Astrocyte (in vitro differentiated cells and primary cell): ENCODE results near the gene RANBP10. TPM values are rescaled to one million over a fixed set of nuclear protein-coding genes. Genes with fewer than 3 reads are reported as not detected.
A peak's percentile ranks its signal among the peaks of the same experiment; 100 is the strongest.

Experiments used
- DNase-seq: peaks from one replicate; pipeline ENCODE4 v3.0.0-alpha.2; 2010; ENCODE audit warnings: low read depth
- FAIRE-seq: peaks from 2 replicates; lab custom pipeline; 2011; peaks lifted over from hg19 to GRCh38; lab: Jason Lieb, UNC
- H2AFZ ChIP-seq: 2 replicates; pipeline ENCODE4 v1.6.0; 2012; ENCODE audit warnings: low read depth, low read length, inconsistent platforms
- H3K27ac ChIP-seq: 2 replicates; pipeline ENCODE4 v1.5.1; 2011; ENCODE audit warnings: low read depth, low read length, inconsistent platforms
- H3K27me3 ChIP-seq: 2 replicates; pipeline ENCODE4 v1.6.0; 2011; ENCODE audit warnings: low read length, inconsistent platforms; ENCODE audit not compliant: insufficient read depth
- H3K36me3 ChIP-seq: 2 replicates; pipeline ENCODE4 v1.5.1; 2011; ENCODE audit warnings: low read length, inconsistent platforms; ENCODE audit not compliant: insufficient read depth
- H3K4me1 ChIP-seq: 2 replicates; pipeline ENCODE4 v1.5.1; 2011; ENCODE audit warnings: low read length, inconsistent platforms; ENCODE audit not compliant: insufficient read depth
- H3K4me2 ChIP-seq: 2 replicates; pipeline ENCODE4 v1.6.0; 2012; ENCODE audit warnings: low read length, inconsistent platforms
- H3K4me3 ChIP-seq: 2 replicates; pipeline ENCODE4 v1.5.1; 2011; ENCODE audit warnings: low read depth, mild to moderate bottlenecking, low read length, inconsistent platforms; ENCODE audit not compliant: insufficient read depth
- H3K79me2 ChIP-seq: 2 replicates; pipeline ENCODE4 v1.6.0; 2012; ENCODE audit warnings: mild to moderate bottlenecking, low read length, inconsistent platforms; ENCODE audit not compliant: insufficient read depth
- H3K9ac ChIP-seq: 2 replicates; pipeline ENCODE4 v1.6.0; 2012; ENCODE audit warnings: mild to moderate bottlenecking, low read length, inconsistent platforms
- H3K9me3 ChIP-seq: 2 replicates; pipeline ENCODE4 v1.5.1; 2012; ENCODE audit warnings: low read depth, mild to moderate bottlenecking, low read length, inconsistent platforms; ENCODE audit not compliant: insufficient read depth
- H4K20me1 ChIP-seq: 2 replicates; pipeline ENCODE4 v1.6.0; 2012; ENCODE audit warnings: low read length, inconsistent platforms; ENCODE audit not compliant: insufficient read depth
- H3K27ac Mint-ChIP-seq: one replicate; pipeline ENCODE4 v1.8.0; 2021; ENCODE audit warnings: mild to moderate bottlenecking, mixed read lengths; ENCODE audit not compliant: unreplicated experiment
- H3K27me3 Mint-ChIP-seq: one replicate; pipeline ENCODE4 v1.8.0; 2021; ENCODE audit warnings: low read depth, mixed read lengths; ENCODE audit not compliant: unreplicated experiment
- H3K36me3 Mint-ChIP-seq: one replicate; pipeline ENCODE4 v1.8.0; 2021; ENCODE audit warnings: low read depth, mixed read lengths; ENCODE audit not compliant: unreplicated experiment
- H3K4me1 Mint-ChIP-seq: one replicate; pipeline ENCODE4 v1.8.0; 2021; ENCODE audit warnings: low read depth, mixed read lengths; ENCODE audit not compliant: unreplicated experiment
- H3K4me3 Mint-ChIP-seq: one replicate; pipeline ENCODE4 v1.8.0; 2021; ENCODE audit warnings: mild to moderate bottlenecking, moderate library complexity, mixed read lengths; ENCODE audit not compliant: unreplicated experiment
- H3K9me3 Mint-ChIP-seq: one replicate; pipeline ENCODE4 v1.8.0; 2021; ENCODE audit warnings: mild to moderate bottlenecking, mixed read lengths; ENCODE audit not compliant: unreplicated experiment
- CTCF ChIP-seq: IDR thresholded peaks from 2 replicates; pipeline ENCODE4 v1.5.1; 2011; ENCODE audit warnings: low read depth, mild to moderate bottlenecking, inconsistent platforms, low read length, moderate library complexity; ENCODE audit not compliant: insufficient read depth
- EZH2 ChIP-seq: IDR thresholded peaks from 2 replicates; pipeline ENCODE4 v1.6.1; 2012; ENCODE audit warnings: mild to moderate bottlenecking, low read length, inconsistent platforms; ENCODE audit not compliant: insufficient read depth
- total RNA-seq: library from RNA; stranded (reverse); gene quantifications from 2 replicates; pipeline ENCODE4 v1.2.1, GENCODE V29; 2021

The RANBP10 gene
- total RNA-seq, 1 donor from 2014 or later: 14.2 TPM

DNA sequence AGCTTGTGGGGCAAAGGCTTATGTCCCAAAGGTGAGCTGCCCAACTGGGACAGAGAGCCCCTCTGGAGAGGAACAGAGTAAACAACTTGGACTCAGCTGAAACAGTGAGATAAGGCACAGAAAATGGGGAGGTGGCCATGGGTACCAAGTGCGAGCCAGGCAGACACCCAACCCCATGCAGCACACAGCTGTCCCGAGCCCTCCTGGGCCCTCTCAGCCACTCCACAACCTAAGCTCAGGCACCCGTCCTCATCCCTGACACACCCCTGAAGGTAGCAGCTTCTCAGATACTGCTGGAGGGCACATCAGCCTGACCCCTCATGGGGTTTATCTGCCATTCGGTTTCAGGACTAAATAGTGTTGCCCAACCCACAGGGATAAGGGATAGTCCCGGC is 82.5 kb downstream of the RANBP10 start:
- Histone ChIP-seq H3K27ac (peak overlapping the region; percentile 58), H3K4me1 (peaks cover 16% of the 10 kb centered on the region), H3K4me3 (no peak overlapping the region), H4K20me1 (no peaks in the 10 kb centered on the region), H3K27me3 (no peaks in the 10 kb centered on the region), H2AFZ (no peak overlapping the region), H3K79me2 (peaks cover 2% of the 10 kb centered on the region), H3K36me3 (peaks cover 4% of the 10 kb centered on the region), H3K4me2 (no peak overlapping the region), H3K9ac (no peak overlapping the region), H3K9me3 (no peaks in the 10 kb centered on the region)
- H3K36me3 Mint-ChIP-seq: peaks cover 25% of the 10 kb centered on the region
- H3K4me1 Mint-ChIP-seq: peaks cover 9% of the 10 kb centered on the region
- no peak overlapping the region for H3K4me3 Mint-ChIP-seq
- TF ChIP-seq EZH2 (no peak), CTCF (no peak)
- no peak overlapping the region for H3K27ac Mint-ChIP-seq
- no peaks in the 10 kb centered on the region for H3K27me3 Mint-ChIP-seq
- DNase-seq: no peak
- no peak for FAIRE-seq
- peaks cover under 1% of the 10 kb centered on the region for H3K9me3 Mint-ChIP-seq

- no peak for TF ChIP-seq CTCF
- TF ChIP-seq EZH2: no peak
- H3K27me3 Mint-ChIP-seq: no peaks in the 10 kb centered on the region
- H3K79me2 ChIP-seq: peaks cover 8% of the 10 kb centered on the region
- FAIRE-seq (no peak), DNase-seq (peak; percentile 78)
- H3K4me3 ChIP-seq: no peak overlapping the region
- peak overlapping the region; percentile 81 for H3K27ac Mint-ChIP-seq
- H3K36me3 Mint-ChIP-seq: peaks cover 25% of the 10 kb centered on the region
- no peak overlapping the region for H2AFZ ChIP-seq
- H3K27ac ChIP-seq: peak overlapping the region; percentile 58
- no peaks in the 10 kb centered on the region for H3K9me3 Mint-ChIP-seq
- no peak overlapping the region for H3K4me3 Mint-ChIP-seq
- H3K9me3 ChIP-seq: no peaks in the 10 kb centered on the region
- peaks cover 9% of the 10 kb centered on the region for H3K4me1 Mint-ChIP-seq
- H3K36me3 ChIP-seq: peaks cover 2% of the 10 kb centered on the region
- H3K4me1 ChIP-seq: peaks cover 18% of the 10 kb centered on the region
- no peaks in the 10 kb centered on the region for H3K27me3 ChIP-seq
- peak overlapping the region; percentile 6 for H3K4me2 ChIP-seq
- peak overlapping the region; percentile 18 for H3K9ac ChIP-seq
- H4K20me1 ChIP-seq: peaks cover under 1% of the 10 kb centered on the region
These were observed 83.0 kb downstream of the RANBP10 start for GRCh38 chr16:67723151-67723910.

DNA sequence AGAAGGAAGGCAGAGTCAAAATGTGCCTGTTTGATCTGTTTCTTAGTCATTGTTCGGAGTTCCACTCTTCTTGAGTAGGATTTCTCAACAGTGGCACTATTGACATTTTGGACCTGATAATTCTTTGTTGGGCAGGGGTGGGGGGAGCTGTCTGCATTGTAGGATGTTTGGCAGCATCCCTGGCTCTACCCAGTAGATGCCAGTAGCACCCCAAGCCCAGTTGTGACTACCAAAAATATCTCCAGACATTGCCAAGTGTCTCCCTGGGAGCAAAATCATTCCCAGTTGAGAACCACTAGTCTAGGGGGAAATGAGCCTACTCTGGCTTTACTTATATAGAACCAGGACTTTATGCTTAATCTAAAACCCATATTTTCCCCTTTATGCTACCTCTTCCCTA is 86.1 kb downstream of the RANBP10 start:
- peak overlapping the region; percentile 76 for H3K4me3 ChIP-seq
- Mint-ChIP-seq H3K36me3 (peaks cover 17% of the 10 kb centered on the region), H3K9me3 (no peaks in the 10 kb centered on the region), H3K27ac (peak overlapping the region; percentile 21), H3K4me1 (peaks cover 13% of the 10 kb centered on the region), H3K4me3 (peak overlapping the region; percentile 99), H3K27me3 (no peaks in the 10 kb centered on the region)
- peaks cover 23% of the 10 kb centered on the region for H4K20me1 ChIP-seq
- no peak for DNase-seq
- no peak for TF ChIP-seq EZH2
- TF ChIP-seq CTCF: no peak
- no peak overlapping the region for H3K27ac ChIP-seq
- peaks cover 22% of the 10 kb centered on the region for H3K4me1 ChIP-seq
- no peaks in the 10 kb centered on the region for H3K27me3 ChIP-seq
- peak overlapping the region; percentile 90 for H3K4me2 ChIP-seq
- no peaks in the 10 kb centered on the region for H3K36me3 ChIP-seq
- no peak for FAIRE-seq
- H3K9ac ChIP-seq: peak overlapping the region; percentile 89
- peak overlapping the region; percentile 86 for H2AFZ ChIP-seq
- H3K9me3 ChIP-seq: no peaks in the 10 kb centered on the region
- peaks cover 38% of the 10 kb centered on the region for H3K79me2 ChIP-seq
